Inferior parietal cortex (tissue), 1 donor: Measurements from ENCODE around the gene CDKN2A.

Experiments
- DNase-seq: peaks from one replicate; pipeline ENCODE4 v3.0.0-alpha.2; 2016; ENCODE audit errors: extremely low spot score

The CDKN2A gene

DNA sequence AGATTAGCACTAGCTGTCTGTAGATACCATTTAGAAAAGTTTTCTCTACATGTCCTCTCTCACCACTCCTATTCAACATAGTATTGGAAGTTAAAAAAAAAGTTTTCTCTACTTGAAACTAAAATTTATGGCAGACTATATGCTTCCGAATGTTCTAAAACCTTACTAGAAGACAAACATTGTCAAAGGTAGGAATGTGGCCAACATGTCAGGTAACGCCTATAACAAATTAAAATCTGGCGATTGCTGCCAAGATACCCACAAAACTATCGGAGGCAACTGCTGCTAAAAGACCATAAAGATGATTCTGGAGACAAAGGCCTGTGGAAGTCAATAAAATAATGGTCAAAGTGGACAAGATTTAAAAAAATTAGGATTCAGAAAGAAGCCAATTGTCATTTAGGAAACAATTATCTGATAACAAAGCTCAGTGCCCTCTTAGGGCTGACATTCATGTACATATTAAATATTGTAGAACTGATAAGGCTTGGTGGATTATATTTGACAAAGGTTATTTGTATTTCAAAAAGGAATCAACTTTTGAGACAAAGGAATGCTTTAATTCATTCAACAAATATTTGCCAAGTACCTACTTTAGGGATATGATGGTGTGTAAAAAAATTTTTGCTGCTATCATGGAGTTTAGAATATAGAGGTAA, 52.7 kb downstream of the CDKN2A start:
- no peak for DNase-seq

DNA sequence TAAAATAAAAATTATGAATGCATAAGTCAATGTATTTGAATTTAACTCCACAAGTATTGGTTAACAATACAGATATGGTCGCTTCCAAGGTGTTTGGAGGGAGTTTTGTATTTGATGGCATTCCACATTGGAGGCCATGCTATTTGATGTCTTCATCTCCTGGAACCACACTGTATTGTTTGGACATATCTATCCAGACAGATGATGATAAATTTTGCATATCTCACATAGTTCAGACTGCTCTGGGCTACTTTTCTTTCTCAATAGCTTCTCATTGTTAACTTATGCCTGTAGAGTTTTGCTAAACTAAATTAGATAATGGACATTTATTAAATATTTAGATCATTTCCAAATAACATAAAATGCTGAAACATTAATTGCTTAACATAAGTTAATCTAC, 58.0 kb downstream of the CDKN2A start:
- DNase-seq, result no peak

- DNase-seq, result no peak
Measured at GRCh38 chr9:21935631-21936030, 58.6 kb downstream of the CDKN2A start.

DNA sequence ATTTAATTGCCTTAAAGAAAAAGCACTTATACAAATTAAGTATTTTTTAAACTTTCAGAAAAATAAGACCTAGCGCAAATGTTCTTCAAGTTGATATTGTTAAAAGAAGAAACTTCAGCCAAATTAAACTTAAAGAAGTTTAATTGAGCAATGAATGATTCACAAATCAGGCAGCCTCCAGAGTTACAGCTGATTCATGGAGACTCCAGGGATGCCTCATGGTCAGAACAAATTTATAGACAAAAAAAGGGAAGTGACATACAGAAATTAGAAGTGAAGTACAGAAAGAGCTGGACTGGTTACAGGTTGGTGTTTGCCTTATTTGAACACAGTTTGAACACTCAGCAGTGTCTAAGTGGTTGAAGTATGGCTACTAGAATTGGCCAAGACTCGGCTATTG, 60.3 kb downstream of the CDKN2A start:
- no peak for DNase-seq

- no peak for DNase-seq
Measured at GRCh38 chr9:21933281-21933680, 60.9 kb downstream of the CDKN2A start.

- no peak for DNase-seq
Measured at GRCh38 chr9:21931428-21931827, 62.8 kb downstream of the CDKN2A start.

GRCh38 chr9:21927752-21928151, 66.4 kb downstream of the CDKN2A start:
- no peak for DNase-seq

DNA sequence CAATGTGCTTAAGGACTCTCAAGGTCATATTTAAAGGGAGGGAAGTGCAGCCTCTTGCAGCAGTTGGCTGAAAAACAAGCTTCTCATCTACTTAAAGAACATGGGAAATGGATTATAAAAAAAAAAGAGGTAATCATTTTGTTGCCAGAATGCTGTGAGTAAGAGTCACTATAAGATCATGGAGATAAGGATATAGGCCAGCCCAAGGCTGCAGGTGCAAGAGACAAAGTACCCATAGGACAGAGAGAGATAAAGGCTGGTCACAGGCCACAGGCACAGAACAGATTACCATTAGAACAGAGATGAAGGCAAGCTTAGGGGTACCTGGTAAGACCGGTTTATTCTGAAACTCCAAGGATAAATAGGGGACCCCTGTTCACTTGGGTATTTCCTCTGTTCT, 70.5 kb downstream of the CDKN2A start:
- DNase-seq, result no peak

GRCh38 chr9:21919377-21920362, 74.5 kb downstream of the CDKN2A start:
- no peak for DNase-seq
